ENCODE results near the gene GAN. TPM values are rescaled to one million over a fixed set of nuclear protein-coding genes. Genes with fewer than 3 reads are reported as not detected.
"Not testable (repeated sequence)": the region's sequence is repeated elsewhere in the genome, so short reads cannot be mapped to it uniquely, and the experiment has no call there.

GAN gene
- total RNA-seq, 1 donor, result 6.2 TPM

- TF ChIP-seq CTCF (IDR thresholded peaks at IDR 0.05; ENCODE audit: insufficient read depth, low read length), result no peak
- H3K4me3 ChIP-seq (ENCODE audit: low read depth, low read length), result no peak overlapping the region
- no peak for DNase-seq (ENCODE audit: low read depth)
These were observed 88.4 kb downstream of the GAN start for GRCh38 chr16:81403208-81403600.

GRCh38 chr16:81403601-81404391 is 89.0 kb downstream of the GAN start:
- TF ChIP-seq CTCF (IDR thresholded peaks at IDR 0.05; ENCODE audit: insufficient read depth, low read length), result peak; percentile 94
- peak; percentile 68 for DNase-seq (ENCODE audit: low read depth)
- H3K4me3 ChIP-seq (ENCODE audit: low read depth, low read length), result peak overlapping the region; percentile 48

GRCh38 chr16:81405002-81405401 is 90.2 kb downstream of the GAN start:
- not testable (repeated sequence) for DNase-seq (ENCODE audit: low read depth); H3K4me3 ChIP-seq (ENCODE audit: low read depth, low read length)

GRCh38 chr16:81405702-81406113 is 90.9 kb downstream of the GAN start:
- peak; percentile 92 for DNase-seq (ENCODE audit: low read depth)
- no peak overlapping the region for H3K4me3 ChIP-seq (ENCODE audit: low read depth, low read length)
- TF ChIP-seq CTCF (IDR thresholded peaks at IDR 0.05; ENCODE audit: insufficient read depth, low read length), result peak; percentile 22

- TF ChIP-seq CTCF (IDR thresholded peaks at IDR 0.05; ENCODE audit: insufficient read depth, low read length), result no peak
- no peak for DNase-seq (ENCODE audit: low read depth)
- H3K4me3 ChIP-seq (ENCODE audit: low read depth, low read length), result no peak overlapping the region
These were observed 93.7 kb downstream of the GAN start for GRCh38 chr16:81408409-81408950.

GRCh38 chr16:81409016-81409556 is 94.3 kb downstream of the GAN start:
- DNase-seq (ENCODE audit: low read depth), result no peak
- TF ChIP-seq CTCF (IDR thresholded peaks at IDR 0.05; ENCODE audit: insufficient read depth, low read length), result no peak

GRCh38 chr16:81410643-81411293 is 96.0 kb downstream of the GAN start:
- H3K4me3 ChIP-seq (ENCODE audit: low read depth, low read length), result no peak overlapping the region
- DNase-seq (ENCODE audit: low read depth), result peak; percentile 30
- no peak for TF ChIP-seq CTCF (IDR thresholded peaks at IDR 0.05; ENCODE audit: insufficient read depth, low read length)

More at GRCh38 chr16:81409016-81409556, 94.3 kb downstream of the GAN start:
- H3K4me3 ChIP-seq (ENCODE audit: low read depth, low read length), result no peak overlapping the region

Data from fibroblast of the aortic adventitia (primary cell).